ENCODE measurements around the gene GLIS2.
A peak's percentile ranks its signal among the peaks of the same experiment; 100 is the strongest.

GLIS2 gene

GRCh38 chr16:4351880-4352279 is 36.0 kb downstream of the GLIS2 start:
- Histone ChIP-seq H3K9me2 (replicated peaks; ENCODE audit: low read depth, low read length) (no peaks in the 10 kb centered on the region), H3F3A (ENCODE audit: low read depth) (no peaks in the 10 kb centered on the region), H3K9ac (ENCODE audit: low read depth, low read length, poor library complexity, severe bottlenecking) (no peak overlapping the region), H3K79me2 (ENCODE audit: insufficient read depth, low read length) (peaks cover 25% of the 10 kb centered on the region; the same call in 1 of the 2 replicates), H3K4me3 (ENCODE audit: low read length, poor library complexity, severe bottlenecking) (no peak overlapping the region), H3K4me2 (ENCODE audit: low read depth, low read length, poor library complexity, severe bottlenecking) (peak overlapping the region; percentile 54), H3K9me3 (ENCODE audit: insufficient read depth, low read depth, low read length) (no peaks in the 10 kb centered on the region), H2AFZ (ENCODE audit: low read length) (no peak overlapping the region), H3K4me1 (ENCODE audit: insufficient read depth, low read length, poor library complexity, severe bottlenecking) (no peaks in the 10 kb centered on the region), H3K36me3 (ENCODE audit: insufficient read depth, low read length) (no peaks in the 10 kb centered on the region), H4K20me1 (ENCODE audit: insufficient read depth, low read length, poor library complexity, severe bottlenecking) (no peaks in the 10 kb centered on the region), H3K27me3 (ENCODE audit: insufficient read depth, low read length, poor library complexity, severe bottlenecking) (no peaks in the 10 kb centered on the region)
- TF ChIP-seq EZH2phosphoT487 (IDR thresholded peaks at IDR 0.05; ENCODE audit: borderline replicate concordance) (no peak), CTCF (conservative IDR thresholded peaks at IDR 0.05; ENCODE audit: low read length) (no peak)

GRCh38 chr16:4352843-4353242 is 37.0 kb downstream of the GLIS2 start:
- peaks cover 25% of the 10 kb centered on the region; the same call in 1 of the 2 replicates for H3K79me2 ChIP-seq (ENCODE audit: insufficient read depth, low read length)
- H3K9me2 ChIP-seq (replicated peaks; ENCODE audit: low read depth, low read length), result no peaks in the 10 kb centered on the region
- H3K27me3 ChIP-seq (ENCODE audit: insufficient read depth, low read length, poor library complexity, severe bottlenecking), result no peaks in the 10 kb centered on the region
- H3F3A ChIP-seq (ENCODE audit: low read depth), result no peaks in the 10 kb centered on the region
- no peak overlapping the region for H3K4me2 ChIP-seq (ENCODE audit: low read depth, low read length, poor library complexity, severe bottlenecking)
- no peaks in the 10 kb centered on the region for H3K4me1 ChIP-seq (ENCODE audit: insufficient read depth, low read length, poor library complexity, severe bottlenecking)
- TF ChIP-seq CTCF (conservative IDR thresholded peaks at IDR 0.05; ENCODE audit: low read length) (no peak), EZH2phosphoT487 (IDR thresholded peaks at IDR 0.05; ENCODE audit: borderline replicate concordance) (no peak)
- H4K20me1 ChIP-seq (ENCODE audit: insufficient read depth, low read length, poor library complexity, severe bottlenecking), result no peaks in the 10 kb centered on the region
- H3K36me3 ChIP-seq (ENCODE audit: insufficient read depth, low read length), result no peaks in the 10 kb centered on the region
- no peak overlapping the region for H2AFZ ChIP-seq (ENCODE audit: low read length)
- no peak overlapping the region for H3K4me3 ChIP-seq (ENCODE audit: low read length, poor library complexity, severe bottlenecking)
- H3K9ac ChIP-seq (ENCODE audit: low read depth, low read length, poor library complexity, severe bottlenecking), result no peak overlapping the region
- no peaks in the 10 kb centered on the region for H3K9me3 ChIP-seq (ENCODE audit: insufficient read depth, low read depth, low read length)

- no peak overlapping the region for H2AFZ ChIP-seq (ENCODE audit: low read length)
- H3K4me2 ChIP-seq (ENCODE audit: low read depth, low read length, poor library complexity, severe bottlenecking), result no peak overlapping the region
- H3K27me3 ChIP-seq (ENCODE audit: insufficient read depth, low read length, poor library complexity, severe bottlenecking), result no peaks in the 10 kb centered on the region
- no peak overlapping the region for H3K9ac ChIP-seq (ENCODE audit: low read depth, low read length, poor library complexity, severe bottlenecking)
- no peaks in the 10 kb centered on the region; the same call in 1 of the 2 replicates for H3K36me3 ChIP-seq (ENCODE audit: insufficient read depth, low read length)
- no peak overlapping the region for H3K4me3 ChIP-seq (ENCODE audit: low read length, poor library complexity, severe bottlenecking)
- peaks cover 18% of the 10 kb centered on the region; the same call in 1 of the 2 replicates for H3K79me2 ChIP-seq (ENCODE audit: insufficient read depth, low read length)
- no peaks in the 10 kb centered on the region for H3F3A ChIP-seq (ENCODE audit: low read depth)
- H3K9me3 ChIP-seq (ENCODE audit: insufficient read depth, low read depth, low read length), result no peaks in the 10 kb centered on the region
- no peaks in the 10 kb centered on the region for H3K4me1 ChIP-seq (ENCODE audit: insufficient read depth, low read length, poor library complexity, severe bottlenecking)
- H3K9me2 ChIP-seq (replicated peaks; ENCODE audit: low read depth, low read length), result no peaks in the 10 kb centered on the region
- TF ChIP-seq CTCF (conservative IDR thresholded peaks at IDR 0.05; ENCODE audit: low read length) (no peak), EZH2phosphoT487 (IDR thresholded peaks at IDR 0.05; ENCODE audit: borderline replicate concordance) (no peak)
- H4K20me1 ChIP-seq (ENCODE audit: insufficient read depth, low read length, poor library complexity, severe bottlenecking), result no peaks in the 10 kb centered on the region
Observed at GRCh38 chr16:4353675-4354074, 37.8 kb downstream of the GLIS2 start.

Data from Loucy (cell line).